Sigmoid colon (tissue), 4 donors: ENCODE results near the gene PDE9A.

Source experiments
- EP300 ChIP-seq, 4 donors: sonication (generic); formaldehyde crosslinking; IDR thresholded peaks; one replicate each; pipeline ENCODE4 v1.6.1; 2017; ENCODE audit warnings: antibody characterized with exemption in 4 of 4
- POLR2A ChIP-seq, 2 donors: fragments of 450-650 bp; IDR thresholded peaks; one replicate each; pipeline ENCODE4 v1.6.1; 2016; ENCODE audit warnings: antibody characterized with exemption in 2 of 2, mild to moderate bottlenecking in 2 of 2, moderate library complexity in 2 of 2
- POLR2AphosphoS5 ChIP-seq, 4 donors: sonication (generic); formaldehyde crosslinking; IDR thresholded peaks; one replicate each; pipeline ENCODE4 v1.6.1; 2017; ENCODE audit warnings: antibody characterized with exemption in 4 of 4

GRCh38 chr21:42724226-42724920, 71.0 kb downstream of the PDE9A start:
- TF ChIP-seq POLR2A (IDR thresholded peaks at IDR 0.05) (no peak), EP300 (IDR thresholded peaks at IDR 0.05) (no peak), POLR2AphosphoS5 (IDR thresholded peaks at IDR 0.05) (peak in 2 of 4 donors; percentile 7 to 26)
